ENCODE results near the gene MRE11. TPM values are rescaled to one million over a fixed set of nuclear protein-coding genes. Genes with fewer than 3 reads are reported as not detected.

MRE11 gene
- total RNA-seq, 4 donors from 2014 or later: 5.6 to 17.0 (median 9.9) TPM

DNA sequence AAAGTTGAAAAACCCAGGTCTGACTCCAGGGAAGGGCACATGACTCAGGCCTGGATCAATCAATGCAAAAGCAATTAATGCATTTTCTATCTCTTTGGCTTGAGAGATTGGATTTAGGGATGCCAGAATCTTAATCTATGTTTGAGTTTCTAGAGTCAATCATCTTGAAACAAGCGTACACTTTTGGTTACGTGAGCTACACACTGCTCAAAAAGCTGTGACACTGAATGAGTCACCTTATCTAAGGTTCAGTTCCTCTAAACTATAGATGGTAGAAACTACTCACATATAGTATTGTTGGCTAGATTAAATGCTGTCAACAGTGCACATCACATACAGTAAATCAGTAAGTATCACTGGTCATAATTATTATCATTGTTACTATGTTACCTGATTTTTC lies 24.2 kb downstream of the MRE11 start:
- H3K36me3 ChIP-seq: peaks cover 0 to 9% (median 0%) of the 10 kb centered on the region in 4 donors
- in situ Hi-C loops (cut with MboI; ENCODE audit: low pct_ligation_motif_present in 1 of 4, low pct_unique_long_range_greater_than_20kb in 1 of 4, low sequenced_read_pairs in 3 of 4): no loop called here
- intact Hi-C loops (cut with DNase I; ENCODE audit: low total_unique reads): no loop called here
- H3K27me3 ChIP-seq: no peaks in the 10 kb centered on the region
- DNase-seq: no peak
- 85 to 92% methylated on average over 2 of the region's 2 CpGs for WGBS, 2 donors (ENCODE audit: low coverage in 1 of 2)
- no peak for TF ChIP-seq POLR2A (IDR thresholded peaks at IDR 0.05)
- no peak for TF ChIP-seq EP300 (IDR thresholded peaks at IDR 0.05; ENCODE audit: low read depth)
- no peak for TF ChIP-seq POLR2AphosphoS5 (IDR thresholded peaks at IDR 0.05)
- TF ChIP-seq, protein P1, sequence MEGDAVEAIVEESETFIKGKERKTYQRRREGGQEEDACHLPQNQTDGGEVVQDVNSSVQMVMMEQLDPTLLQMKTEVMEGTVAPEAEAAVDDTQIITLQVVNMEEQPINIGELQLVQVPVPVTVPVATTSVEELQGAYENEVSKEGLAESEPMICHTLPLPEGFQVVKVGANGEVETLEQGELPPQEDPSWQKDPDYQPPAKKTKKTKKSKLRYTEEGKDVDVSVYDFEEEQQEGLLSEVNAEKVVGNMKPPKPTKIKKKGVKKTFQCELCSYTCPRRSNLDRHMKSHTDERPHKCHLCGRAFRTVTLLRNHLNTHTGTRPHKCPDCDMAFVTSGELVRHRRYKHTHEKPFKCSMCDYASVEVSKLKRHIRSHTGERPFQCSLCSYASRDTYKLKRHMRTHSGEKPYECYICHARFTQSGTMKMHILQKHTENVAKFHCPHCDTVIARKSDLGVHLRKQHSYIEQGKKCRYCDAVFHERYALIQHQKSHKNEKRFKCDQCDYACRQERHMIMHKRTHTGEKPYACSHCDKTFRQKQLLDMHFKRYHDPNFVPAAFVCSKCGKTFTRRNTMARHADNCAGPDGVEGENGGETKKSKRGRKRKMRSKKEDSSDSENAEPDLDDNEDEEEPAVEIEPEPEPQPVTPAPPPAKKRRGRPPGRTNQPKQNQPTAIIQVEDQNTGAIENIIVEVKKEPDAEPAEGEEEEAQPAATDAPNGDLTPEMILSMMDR (IDR thresholded peaks at IDR 0.05): no peak
- no peaks in the 10 kb centered on the region for H3K9me3 ChIP-seq
- H3K4me1 ChIP-seq: no peaks in the 10 kb centered on the region
- no peak overlapping the region for H3K4me3 ChIP-seq
- H3K27ac ChIP-seq: no peak overlapping the region

DNA sequence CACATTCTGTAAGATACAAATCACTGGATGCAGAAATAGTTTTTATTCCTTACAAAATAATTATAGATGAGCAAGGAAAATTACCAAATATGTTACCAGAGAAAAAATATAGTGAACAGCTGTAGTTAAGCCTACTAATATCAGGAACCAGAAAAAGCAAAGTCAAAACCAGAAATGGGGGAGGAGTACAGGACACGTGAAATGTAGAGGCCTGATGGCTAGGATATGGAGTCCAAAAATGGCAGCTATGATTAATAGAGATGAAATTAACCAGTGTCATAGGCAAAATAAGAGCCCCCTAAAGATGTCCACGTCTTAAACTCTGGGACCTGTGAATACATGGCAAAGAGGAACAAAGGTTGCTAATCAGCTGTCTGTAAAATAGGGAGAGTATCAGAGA lies 34.1 kb downstream of the MRE11 start:
- in situ Hi-C loops (cut with MboI; ENCODE audit: low pct_ligation_motif_present in 1 of 4, low pct_unique_long_range_greater_than_20kb in 1 of 4, low sequenced_read_pairs in 3 of 4) (no loop called here), intact Hi-C loops (cut with DNase I; ENCODE audit: low total_unique reads) (no loop called here)
- H3K27ac ChIP-seq: no peak overlapping the region
- DNase-seq: no peak
- H3K4me1 ChIP-seq: no peaks in the 10 kb centered on the region
- no peak overlapping the region for H3K4me3 ChIP-seq
- H3K9me3 ChIP-seq: no peaks in the 10 kb centered on the region
- no peaks in the 10 kb centered on the region for H3K27me3 ChIP-seq
- H3K36me3 ChIP-seq: peaks cover 0 to 23% (median 8%) of the 10 kb centered on the region in 4 donors
- TF ChIP-seq POLR2AphosphoS5 (IDR thresholded peaks at IDR 0.05): no peak
- TF ChIP-seq POLR2A (IDR thresholded peaks at IDR 0.05): no peak
- TF ChIP-seq, protein P1 (IDR thresholded peaks at IDR 0.05): no peak
- TF ChIP-seq EP300 (IDR thresholded peaks at IDR 0.05; ENCODE audit: low read depth): no peak
- 66 to 78% methylated on average over 2 of the region's 2 CpGs for WGBS, 2 donors (ENCODE audit: low coverage in 1 of 2)

DNA sequence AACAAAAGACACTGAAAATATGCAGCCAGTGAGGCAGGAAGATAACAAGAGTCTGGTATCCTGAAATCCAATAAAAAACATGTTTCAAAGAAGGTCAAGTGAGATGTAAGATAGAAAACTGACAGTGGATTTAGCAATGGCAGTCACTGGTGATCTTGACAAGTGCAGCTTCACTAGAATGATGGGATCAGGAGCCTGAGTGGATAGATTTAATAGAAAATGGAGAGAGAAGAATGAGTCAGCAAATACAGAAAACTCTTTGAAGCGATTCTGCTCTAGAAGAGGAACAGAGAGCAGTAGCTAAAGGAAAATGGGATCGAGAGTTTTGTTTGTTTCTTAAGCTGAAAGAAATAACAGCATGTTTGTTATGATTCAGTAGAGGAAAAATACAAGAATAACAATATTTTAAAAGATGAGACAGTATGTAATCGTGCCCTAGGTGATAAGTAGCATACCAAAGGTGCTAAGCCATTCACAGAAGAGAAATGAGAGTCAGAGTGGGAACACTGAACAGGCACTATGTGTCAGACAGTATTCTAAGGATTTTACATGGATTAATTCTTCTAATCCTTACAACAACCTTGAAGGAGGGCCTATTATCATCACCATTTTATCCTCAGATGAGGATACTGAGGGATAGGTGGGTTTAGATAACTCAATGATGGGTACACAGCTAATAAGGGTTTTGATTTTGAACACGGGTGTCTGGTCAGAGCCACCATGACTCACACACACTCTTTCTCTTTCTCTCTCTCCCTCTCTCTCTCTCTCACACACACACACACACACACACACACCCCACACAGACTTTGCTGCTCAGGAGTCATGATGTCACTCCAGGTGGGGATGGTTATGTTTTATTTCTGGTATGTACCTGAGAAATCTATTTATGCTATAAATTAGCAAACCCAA lies 36.3 kb downstream of the MRE11 start:
- Histone ChIP-seq H3K4me3 (no peak overlapping the region), H3K36me3 (peaks cover 0 to 23% (median 8%) of the 10 kb centered on the region in 4 donors), H3K4me1 (no peaks in the 10 kb centered on the region), H3K27me3 (no peaks in the 10 kb centered on the region), H3K9me3 (no peaks in the 10 kb centered on the region), H3K27ac (no peak overlapping the region)
- WGBS, 2 donors (ENCODE audit: low coverage in 1 of 2): 76 to 82% methylated on average over 4 of the region's 4 CpGs
- TF ChIP-seq, protein P1 (IDR thresholded peaks at IDR 0.05): no peak
- no peak for TF ChIP-seq EP300 (IDR thresholded peaks at IDR 0.05; ENCODE audit: low read depth)
- no peak for DNase-seq
- intact Hi-C loops (cut with DNase I; ENCODE audit: low total_unique reads): no loop called here
- in situ Hi-C loops (cut with MboI; ENCODE audit: low pct_ligation_motif_present in 1 of 4, low pct_unique_long_range_greater_than_20kb in 1 of 4, low sequenced_read_pairs in 3 of 4): no loop called here

DNA sequence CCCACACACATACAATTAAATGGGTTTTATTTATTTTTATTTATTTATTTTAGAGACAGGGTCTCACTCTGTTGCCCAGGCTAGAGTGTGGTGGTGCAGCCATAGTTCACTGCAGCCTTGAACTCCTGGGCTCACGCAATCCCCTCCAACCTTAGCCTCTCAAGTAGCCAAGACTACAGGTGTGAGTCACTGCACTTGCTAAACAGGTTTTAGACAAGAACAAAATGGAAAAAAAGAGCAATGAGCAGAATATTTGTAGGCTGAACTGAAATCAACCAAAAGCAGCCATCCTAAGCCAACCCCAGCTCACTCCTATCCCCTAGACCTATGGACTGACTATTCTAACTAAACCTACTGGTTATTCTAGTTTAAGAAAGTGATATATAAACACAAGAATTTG lies 37.8 kb downstream of the MRE11 start:
- Histone ChIP-seq H3K36me3 (peaks cover 0 to 23% (median 6%) of the 10 kb centered on the region in 4 donors), H3K9me3 (no peaks in the 10 kb centered on the region), H3K27ac (no peak overlapping the region), H3K27me3 (no peaks in the 10 kb centered on the region), H3K4me1 (no peaks in the 10 kb centered on the region), H3K4me3 (no peak overlapping the region)
- in situ Hi-C loops (cut with MboI; ENCODE audit: low pct_ligation_motif_present in 1 of 4, low pct_unique_long_range_greater_than_20kb in 1 of 4, low sequenced_read_pairs in 3 of 4): no loop called here
- intact Hi-C loops (cut with DNase I; ENCODE audit: low total_unique reads): no loop called here
- no peak for DNase-seq
- no peak for TF ChIP-seq POLR2AphosphoS5 (IDR thresholded peaks at IDR 0.05)
- no peak for TF ChIP-seq POLR2A (IDR thresholded peaks at IDR 0.05)
- TF ChIP-seq EP300 (IDR thresholded peaks at IDR 0.05; ENCODE audit: low read depth): no peak
- TF ChIP-seq, protein P1 (IDR thresholded peaks at IDR 0.05): no peak
- 91% methylated on average over 1 of the region's 1 CpG; no CpG with 5 or more reads in 1 of the 2 donors for WGBS, 2 donors (ENCODE audit: low coverage in 1 of 2)
